Vagina (tissue), 2 donors: ENCODE measurements around the gene MAD1L1.

Experiments
- CTCF ChIP-seq, 3 experiments: fragments of 450-650 bp in 2 of 3; fragments of 200-600 bp in 1 of 3; sonication (generic) in 1 of 3; IDR thresholded peaks; one replicate each; pipeline ENCODE4 v1.5.1; 2017 to 2019; ENCODE audit warnings: antibody characterized with exemption in 3 of 3, mild to moderate bottlenecking in 2 of 3, moderate library complexity in 2 of 3
- POLR2AphosphoS5 ChIP-seq, 2 donors: sonication (generic); formaldehyde crosslinking; IDR thresholded peaks; one replicate each; pipeline ENCODE4 v1.9.0; 2017; ENCODE audit warnings: antibody characterized with exemption in 2 of 2, mild to moderate bottlenecking in 2 of 2, low read depth in 1 of 2; ENCODE audit not compliant: insufficient read depth in 1 of 2

- no peak for TF ChIP-seq CTCF (IDR thresholded peaks at IDR 0.05)
- TF ChIP-seq POLR2AphosphoS5 (IDR thresholded peaks at IDR 0.05; ENCODE audit: insufficient read depth in 1 of 2, low read depth in 1 of 2), result no peak
Observed at GRCh38 chr7:2255145-2256139, 22.7 kb upstream of the MAD1L1 start.
